ENCODE measurements around the gene SYT7. TPM values are rescaled to one million over a fixed set of nuclear protein-coding genes. Genes with fewer than 3 reads are reported as not detected.
A peak's percentile ranks its signal among the peaks of the same experiment; 100 is the strongest.

The SYT7 gene
- total RNA-seq, 1 donor = 3.6 TPM

- peaks cover 2% of the 10 kb centered on the region for H3K36me3 ChIP-seq (ENCODE audit: insufficient read depth, low read length)
- TF ChIP-seq, protein P1, sequence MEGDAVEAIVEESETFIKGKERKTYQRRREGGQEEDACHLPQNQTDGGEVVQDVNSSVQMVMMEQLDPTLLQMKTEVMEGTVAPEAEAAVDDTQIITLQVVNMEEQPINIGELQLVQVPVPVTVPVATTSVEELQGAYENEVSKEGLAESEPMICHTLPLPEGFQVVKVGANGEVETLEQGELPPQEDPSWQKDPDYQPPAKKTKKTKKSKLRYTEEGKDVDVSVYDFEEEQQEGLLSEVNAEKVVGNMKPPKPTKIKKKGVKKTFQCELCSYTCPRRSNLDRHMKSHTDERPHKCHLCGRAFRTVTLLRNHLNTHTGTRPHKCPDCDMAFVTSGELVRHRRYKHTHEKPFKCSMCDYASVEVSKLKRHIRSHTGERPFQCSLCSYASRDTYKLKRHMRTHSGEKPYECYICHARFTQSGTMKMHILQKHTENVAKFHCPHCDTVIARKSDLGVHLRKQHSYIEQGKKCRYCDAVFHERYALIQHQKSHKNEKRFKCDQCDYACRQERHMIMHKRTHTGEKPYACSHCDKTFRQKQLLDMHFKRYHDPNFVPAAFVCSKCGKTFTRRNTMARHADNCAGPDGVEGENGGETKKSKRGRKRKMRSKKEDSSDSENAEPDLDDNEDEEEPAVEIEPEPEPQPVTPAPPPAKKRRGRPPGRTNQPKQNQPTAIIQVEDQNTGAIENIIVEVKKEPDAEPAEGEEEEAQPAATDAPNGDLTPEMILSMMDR (IDR thresholded peaks at IDR 0.05; ENCODE audit: extremely low read depth, low read depth, low read length) = no peak
- H3K27ac ChIP-seq (ENCODE audit: low read depth, low read length) = no peak overlapping the region
- H3K4me1 ChIP-seq (ENCODE audit: insufficient read depth, low read length) = peaks cover 15% of the 10 kb centered on the region
- H3K9me3 ChIP-seq (ENCODE audit: low read depth, low read length) = no peaks in the 10 kb centered on the region
- H3K79me2 ChIP-seq (ENCODE audit: insufficient read depth, low read length) = no peaks in the 10 kb centered on the region
- H4K20me1 ChIP-seq (ENCODE audit: insufficient read depth, low read length) = no peaks in the 10 kb centered on the region
- H3K4me2 ChIP-seq (ENCODE audit: insufficient read depth, low read length) = no peak overlapping the region
- no peak overlapping the region for H2AFZ ChIP-seq (ENCODE audit: low read length)
- no peak overlapping the region for H3K4me3 ChIP-seq (ENCODE audit: insufficient read depth, low read length)
- no peaks in the 10 kb centered on the region for H3K27me3 ChIP-seq (ENCODE audit: insufficient read depth, low read length)
- peak; percentile 60 for DNase-seq (ENCODE audit: insufficient read length, low spot score, missing footprints)
Measured at GRCh38 chr11:61621917-61622585, 41.2 kb upstream of the SYT7 start.

DNA sequence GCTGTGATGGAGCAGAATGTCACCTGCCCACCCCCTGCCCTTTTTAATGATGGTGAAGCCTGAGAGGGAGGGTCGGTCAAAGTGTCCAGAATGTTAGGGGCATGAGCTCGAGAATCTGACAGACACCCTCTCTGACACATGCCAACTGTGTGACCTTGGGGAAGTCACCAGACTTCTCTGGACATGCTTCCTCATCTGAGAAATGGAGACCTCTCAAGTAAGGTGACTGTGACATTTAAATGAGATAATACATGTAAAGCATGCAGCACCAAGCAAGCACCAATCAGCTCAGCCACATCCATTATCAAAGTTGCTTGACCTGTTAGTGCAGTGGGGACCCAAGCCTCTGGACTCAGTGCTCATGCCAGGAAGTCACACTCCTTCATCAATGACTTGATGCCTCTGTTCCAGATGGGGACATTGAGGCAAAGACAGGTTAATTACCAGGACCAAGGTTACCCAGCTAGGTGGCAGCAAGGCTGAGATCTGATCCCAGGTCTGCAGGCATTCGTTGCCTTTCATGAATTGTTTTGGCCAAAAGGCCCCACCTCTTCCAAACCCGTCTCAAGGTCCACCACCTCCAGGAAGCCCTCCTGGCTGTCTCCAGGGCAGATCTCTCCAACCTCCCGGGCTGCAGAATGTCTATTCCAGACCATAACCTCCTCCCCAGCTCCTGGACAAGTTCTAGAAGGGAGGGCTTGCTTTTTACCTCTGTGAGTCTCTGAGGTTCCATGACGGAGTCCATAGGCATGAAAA, 38.8 kb upstream of the SYT7 start:
- no peak overlapping the region for H3K4me2 ChIP-seq (ENCODE audit: insufficient read depth, low read length)
- no peaks in the 10 kb centered on the region for H3K79me2 ChIP-seq (ENCODE audit: insufficient read depth, low read length)
- no peaks in the 10 kb centered on the region for H4K20me1 ChIP-seq (ENCODE audit: insufficient read depth, low read length)

GRCh38 chr11:61618978-61619377, 38.1 kb upstream of the SYT7 start:
- Histone ChIP-seq H2AFZ (ENCODE audit: low read length) (no peak overlapping the region), H3K4me2 (ENCODE audit: insufficient read depth, low read length) (no peak overlapping the region), H3K27ac (ENCODE audit: low read depth, low read length) (no peak overlapping the region), H3K9me3 (ENCODE audit: low read depth, low read length) (no peaks in the 10 kb centered on the region), H3K4me1 (ENCODE audit: insufficient read depth, low read length) (peaks cover 38% of the 10 kb centered on the region), H3K27me3 (ENCODE audit: insufficient read depth, low read length) (no peaks in the 10 kb centered on the region), H3K4me3 (ENCODE audit: insufficient read depth, low read length) (no peak overlapping the region), H3K79me2 (ENCODE audit: insufficient read depth, low read length) (no peaks in the 10 kb centered on the region), H4K20me1 (ENCODE audit: insufficient read depth, low read length) (no peaks in the 10 kb centered on the region), H3K36me3 (ENCODE audit: insufficient read depth, low read length) (no peaks in the 10 kb centered on the region)
- TF ChIP-seq, protein P1 (IDR thresholded peaks at IDR 0.05; ENCODE audit: extremely low read depth, low read depth, low read length) = no peak
- peak; percentile 36 for DNase-seq (ENCODE audit: insufficient read length, low spot score, missing footprints)

More for the DNA sequence above, 38.8 kb upstream of the SYT7 start:
- H3K27me3 ChIP-seq (ENCODE audit: insufficient read depth, low read length) = no peaks in the 10 kb centered on the region
- no peak overlapping the region for H3K27ac ChIP-seq (ENCODE audit: low read depth, low read length)
- no peaks in the 10 kb centered on the region for H3K36me3 ChIP-seq (ENCODE audit: insufficient read depth, low read length)
- H3K4me1 ChIP-seq (ENCODE audit: insufficient read depth, low read length) = peaks cover 31% of the 10 kb centered on the region
- peak; percentile 8 for DNase-seq (ENCODE audit: insufficient read length, low spot score, missing footprints)
- H3K9me3 ChIP-seq (ENCODE audit: low read depth, low read length) = no peaks in the 10 kb centered on the region
- TF ChIP-seq, protein P1 (IDR thresholded peaks at IDR 0.05; ENCODE audit: extremely low read depth, low read depth, low read length) = no peak
- H2AFZ ChIP-seq (ENCODE audit: low read length) = no peak overlapping the region
- H3K4me3 ChIP-seq (ENCODE audit: insufficient read depth, low read length) = no peak overlapping the region

GRCh38 chr11:61617515-61617914, 36.6 kb upstream of the SYT7 start:
- no peak overlapping the region for H3K27ac ChIP-seq (ENCODE audit: low read depth, low read length)
- peak; percentile 82 for DNase-seq (ENCODE audit: insufficient read length, low spot score, missing footprints)
- no peak overlapping the region for H3K4me3 ChIP-seq (ENCODE audit: insufficient read depth, low read length)
- H3K36me3 ChIP-seq (ENCODE audit: insufficient read depth, low read length) = no peaks in the 10 kb centered on the region
- no peaks in the 10 kb centered on the region for H3K9me3 ChIP-seq (ENCODE audit: low read depth, low read length)
- no peaks in the 10 kb centered on the region for H3K27me3 ChIP-seq (ENCODE audit: insufficient read depth, low read length)
- no peaks in the 10 kb centered on the region for H4K20me1 ChIP-seq (ENCODE audit: insufficient read depth, low read length)
- no peaks in the 10 kb centered on the region for H3K79me2 ChIP-seq (ENCODE audit: insufficient read depth, low read length)
- H2AFZ ChIP-seq (ENCODE audit: low read length) = no peak overlapping the region
- H3K4me1 ChIP-seq (ENCODE audit: insufficient read depth, low read length) = peaks cover 44% of the 10 kb centered on the region
- no peak overlapping the region for H3K4me2 ChIP-seq (ENCODE audit: insufficient read depth, low read length)
- TF ChIP-seq, protein P1 (IDR thresholded peaks at IDR 0.05; ENCODE audit: extremely low read depth, low read depth, low read length) = peak; percentile 33
